ENCODE data around the gene RNF151. TPM values are rescaled to one million over a fixed set of nuclear protein-coding genes. Genes with fewer than 3 reads are reported as not detected.

The RNF151 gene
- total and polyA plus RNA-seq, 2 of the 13 experiments (the other 11 are each of a cell fraction or from before 2014, with no cell fraction given), result not detected

GRCh38 chr16:2003827-2004641, 37.4 kb downstream of the RNF151 start (continued):
- TF ChIP-seq HMG20A (CRISPR knock-in tag; IDR thresholded peaks at IDR 0.05; ENCODE audit: borderline replicate concordance), result no peak
- TF ChIP-seq ZNF280B (CRISPR knock-in tag; IDR thresholded peaks at IDR 0.05; ENCODE audit: borderline replicate concordance), result no peak
- peak; percentile 54 for TF ChIP-seq ZNF350 (CRISPR knock-in tag; IDR thresholded peaks at IDR 0.05; ENCODE audit: borderline replicate concordance, low read depth)
- no peak for TF ChIP-seq ETV6 (CRISPR knock-in tag; conservative IDR thresholded peaks at IDR 0.05)
- 0 out of 2 replicates have a peak, but pooled peaks have one; percentile 31 for TF ChIP-seq ZNF274 (CRISPR knock-in tag; IDR thresholded peaks at IDR 0.05)
- no peak for TF ChIP-seq SYNCRIP (IDR thresholded peaks at IDR 0.05; ENCODE audit: insufficient read depth, low read depth, low read length)
- peak; percentile 37; the same call in 1 of the 2 replicates for TF ChIP-seq RARA (CRISPR knock-in tag; IDR thresholded peaks at IDR 0.05)
- peak; percentile 99 for TF ChIP-seq XRCC5 (optimal IDR thresholded peaks at IDR 0.05; ENCODE audit: low read length)
- no peak for TF ChIP-seq ZNF773 (CRISPR knock-in tag; IDR thresholded peaks at IDR 0.05; ENCODE audit: borderline replicate concordance)
- peak; percentile 58; the same call in 1 of the 2 replicates for TF ChIP-seq ZSCAN31 (CRISPR knock-in tag; IDR thresholded peaks at IDR 0.05; ENCODE audit: low read depth)
- TF ChIP-seq ELF1 (CRISPR knock-in tag; IDR thresholded peaks at IDR 0.05), result no peak
- no peak for TF ChIP-seq MED13 (CRISPR knock-in tag; IDR thresholded peaks at IDR 0.05)
- no peak for TF ChIP-seq ZNF382 (CRISPR knock-in tag; IDR thresholded peaks at IDR 0.05; ENCODE audit: borderline replicate concordance)
- TF ChIP-seq GZF1 (CRISPR knock-in tag; IDR thresholded peaks at IDR 0.05), result 0 out of 2 replicates have a peak, but pooled peaks have one; percentile 62
- no peak for TF ChIP-seq ZSCAN30 (CRISPR knock-in tag; IDR thresholded peaks at IDR 0.05)
- no peak for TF ChIP-seq ZNF512B (CRISPR knock-in tag; IDR thresholded peaks at IDR 0.05; ENCODE audit: borderline replicate concordance)
- TF ChIP-seq RBM22 (optimal IDR thresholded peaks at IDR 0.05; ENCODE audit: low read length), result no peak
- peak; percentile 55; the same call in 1 of the 2 replicates for TF ChIP-seq DRAP1 (CRISPR knock-in tag; IDR thresholded peaks at IDR 0.05)
- TF ChIP-seq ZBTB1 (CRISPR knock-in tag; IDR thresholded peaks at IDR 0.05; ENCODE audit: borderline replicate concordance), result no peak
- TF ChIP-seq ZBTB33 (CRISPR knock-in tag; IDR thresholded peaks at IDR 0.05), result peak; percentile 86
- no peak for TF ChIP-seq JUN (CRISPR knock-in tag; IDR thresholded peaks at IDR 0.05)
- no peak for TF ChIP-seq TEAD2 (CRISPR knock-in tag; IDR thresholded peaks at IDR 0.05)
- peak; percentile 39 for TF ChIP-seq IKZF4 (CRISPR knock-in tag; IDR thresholded peaks at IDR 0.05; ENCODE audit: borderline replicate concordance, low read depth, not compliant biosample characterization)
- TF ChIP-seq ZSCAN22 (CRISPR knock-in tag; IDR thresholded peaks at IDR 0.05), result no peak

Measured in HepG2 (cell line).